Mucosa of descending colon (tissue), 3 donors: Measurements from ENCODE around the gene CENPP. TPM values are rescaled to one million over a fixed set of nuclear protein-coding genes. Genes with fewer than 3 reads are reported as not detected.

Experiments
- ATAC-seq: fragments of 200-7000 bp; cut with Tn5 transposase; one replicate; pipeline ENCODE4 v1.9.1; 2020; ENCODE audit warnings: mild to moderate bottlenecking, moderate library complexity
- DNase-seq, 3 donors: peaks; one replicate each; pipeline ENCODE4 v3.0.0-alpha.2; 2020
- H3K36me3 ChIP-seq: fragments of 200-600 bp; one replicate; pipeline ENCODE4 v1.8.0; 2021; ENCODE audit warnings: low read depth, mild to moderate bottlenecking
- H3K4me1 ChIP-seq: fragments of 200-600 bp; one replicate; pipeline ENCODE4 v1.8.0; 2021; ENCODE audit warnings: low read depth, mild to moderate bottlenecking
- H3K4me3 ChIP-seq: fragments of 200-600 bp; one replicate; pipeline ENCODE4 v1.8.0; 2021; ENCODE audit warnings: mild to moderate bottlenecking
- H3K9me3 ChIP-seq: fragments of 200-600 bp; one replicate; pipeline ENCODE4 v1.8.0; 2021; ENCODE audit warnings: mild to moderate bottlenecking
- intact Hi-C, 2 donors: fragments of 100-400 bp; cut with DNase I in 1 of 2; cut with micrococcal nuclease in 1 of 2; formaldehyde crosslinking; loops; one replicate each; pipeline versions ENCODE4 v1.11.0 to v1.11.1; 2022; cut with DNase I, micrococcal nuclease
- total RNA-seq, 3 donors: library from RNA; stranded (reverse); fragmentation: NEBNext Ultra II Directional in 2 of 3; extraction: Animal tissue kit (Norgen Biotek cat#: 25700) in 2 of 3; gene quantifications; one replicate each; pipeline versions ENCODE4 v1.2.1 to v1.2.4, GENCODE V29; 2021 to 2023
- TF ChIP-seq, protein P1 (sequence below): fragments of 200-600 bp; IDR thresholded peaks from one replicate; pipeline ENCODE4 v1.8.0; 2022; ENCODE audit warnings: antibody characterized with exemption, mild to moderate bottlenecking
- donor health status: DM: no; HTN: no; CAD: no; lungs with moderate emphysema.
- donor health status: DM: no; HTN: no; CAD: no.
- donor health status: DM: no; HTN: yes; CAD: no.

The CENPP gene
- total RNA-seq, 3 donors from 2014 or later: 2.0 to 4.9 (median 3.3) TPM

- H3K9me3 ChIP-seq: no peaks in the 10 kb centered on the region
- no peaks in the 10 kb centered on the region for H3K36me3 ChIP-seq
- no peak for ATAC-seq
- no peak for DNase-seq
- intact Hi-C loops: no loop called here
- TF ChIP-seq, protein P1, sequence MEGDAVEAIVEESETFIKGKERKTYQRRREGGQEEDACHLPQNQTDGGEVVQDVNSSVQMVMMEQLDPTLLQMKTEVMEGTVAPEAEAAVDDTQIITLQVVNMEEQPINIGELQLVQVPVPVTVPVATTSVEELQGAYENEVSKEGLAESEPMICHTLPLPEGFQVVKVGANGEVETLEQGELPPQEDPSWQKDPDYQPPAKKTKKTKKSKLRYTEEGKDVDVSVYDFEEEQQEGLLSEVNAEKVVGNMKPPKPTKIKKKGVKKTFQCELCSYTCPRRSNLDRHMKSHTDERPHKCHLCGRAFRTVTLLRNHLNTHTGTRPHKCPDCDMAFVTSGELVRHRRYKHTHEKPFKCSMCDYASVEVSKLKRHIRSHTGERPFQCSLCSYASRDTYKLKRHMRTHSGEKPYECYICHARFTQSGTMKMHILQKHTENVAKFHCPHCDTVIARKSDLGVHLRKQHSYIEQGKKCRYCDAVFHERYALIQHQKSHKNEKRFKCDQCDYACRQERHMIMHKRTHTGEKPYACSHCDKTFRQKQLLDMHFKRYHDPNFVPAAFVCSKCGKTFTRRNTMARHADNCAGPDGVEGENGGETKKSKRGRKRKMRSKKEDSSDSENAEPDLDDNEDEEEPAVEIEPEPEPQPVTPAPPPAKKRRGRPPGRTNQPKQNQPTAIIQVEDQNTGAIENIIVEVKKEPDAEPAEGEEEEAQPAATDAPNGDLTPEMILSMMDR: no peak
- H3K4me1 ChIP-seq: no peaks in the 10 kb centered on the region
- no peak overlapping the region for H3K4me3 ChIP-seq
Observed at GRCh38 chr9:92488681-92489550, 163.2 kb downstream of the CENPP start.

GRCh38 chr9:92492781-92493401, 167.1 kb downstream of the CENPP start:
- no peak for ATAC-seq
- Histone ChIP-seq H3K36me3 (no peaks in the 10 kb centered on the region), H3K4me1 (no peaks in the 10 kb centered on the region), H3K9me3 (no peaks in the 10 kb centered on the region), H3K4me3 (no peak overlapping the region)
- intact Hi-C loops: no loop called here
- TF ChIP-seq, protein P1: no peak
- DNase-seq: no peak

DNA sequence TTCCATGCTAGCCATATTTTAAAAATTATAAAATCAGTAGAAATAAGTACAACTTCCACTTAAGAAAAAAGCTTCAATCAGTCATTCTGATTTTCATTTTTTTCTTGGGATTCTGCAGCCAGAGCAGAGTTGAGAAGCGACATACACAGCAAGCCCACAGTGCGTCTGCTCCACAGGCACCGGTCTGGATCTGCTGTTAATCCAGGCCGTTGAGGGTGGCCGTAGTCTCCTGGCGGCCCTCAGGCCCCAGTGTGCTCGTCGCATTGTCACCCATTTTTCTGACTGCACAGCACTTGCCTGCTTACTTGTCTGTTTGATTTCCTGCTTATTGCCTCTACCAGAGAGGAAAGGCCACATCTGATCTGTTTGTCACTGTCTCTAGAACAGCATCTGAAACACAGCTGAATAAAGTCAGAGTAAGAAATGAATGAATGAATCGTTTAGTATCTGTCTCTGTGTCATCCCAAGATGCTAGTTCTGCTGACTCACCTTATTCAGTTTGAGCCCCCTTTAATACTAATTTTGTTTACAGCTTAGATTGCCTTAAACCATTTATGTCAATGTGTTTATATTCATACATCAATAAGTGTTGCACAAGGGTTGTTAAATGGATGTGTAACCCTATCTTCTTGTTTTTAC, 168.1 kb downstream of the CENPP start:
- Histone ChIP-seq H3K4me1 (no peaks in the 10 kb centered on the region), H3K36me3 (no peaks in the 10 kb centered on the region), H3K9me3 (no peaks in the 10 kb centered on the region), H3K4me3 (no peak overlapping the region)
- intact Hi-C loops: no loop called here
- DNase-seq: no peak
- TF ChIP-seq, protein P1: no peak
- ATAC-seq: no peak

DNA sequence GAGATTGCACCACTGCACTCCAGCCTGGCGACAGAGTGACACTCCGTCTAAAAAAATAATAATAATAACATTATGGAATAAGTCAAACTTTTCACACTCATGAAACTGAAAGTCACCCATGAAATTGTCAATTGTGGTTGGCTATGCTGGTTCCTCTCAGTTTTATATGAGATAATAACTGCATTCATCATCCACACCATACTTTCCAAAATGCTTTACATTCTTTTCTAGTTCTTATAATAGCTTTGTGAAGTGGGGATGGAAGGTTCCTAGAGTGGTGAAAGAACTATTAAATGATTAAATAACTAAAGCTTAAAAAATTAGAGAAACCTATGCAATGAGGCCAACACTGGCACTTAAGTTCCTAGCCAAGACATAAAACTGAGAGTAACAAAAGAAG, 169.1 kb downstream of the CENPP start:
- H3K4me3 ChIP-seq: no peak overlapping the region
- no peak for ATAC-seq
- TF ChIP-seq, protein P1: no peak
- no peaks in the 10 kb centered on the region for H3K4me1 ChIP-seq
- H3K36me3 ChIP-seq: no peaks in the 10 kb centered on the region
- H3K9me3 ChIP-seq: no peaks in the 10 kb centered on the region
- DNase-seq: no peak
- intact Hi-C loops: no loop called here

DNA sequence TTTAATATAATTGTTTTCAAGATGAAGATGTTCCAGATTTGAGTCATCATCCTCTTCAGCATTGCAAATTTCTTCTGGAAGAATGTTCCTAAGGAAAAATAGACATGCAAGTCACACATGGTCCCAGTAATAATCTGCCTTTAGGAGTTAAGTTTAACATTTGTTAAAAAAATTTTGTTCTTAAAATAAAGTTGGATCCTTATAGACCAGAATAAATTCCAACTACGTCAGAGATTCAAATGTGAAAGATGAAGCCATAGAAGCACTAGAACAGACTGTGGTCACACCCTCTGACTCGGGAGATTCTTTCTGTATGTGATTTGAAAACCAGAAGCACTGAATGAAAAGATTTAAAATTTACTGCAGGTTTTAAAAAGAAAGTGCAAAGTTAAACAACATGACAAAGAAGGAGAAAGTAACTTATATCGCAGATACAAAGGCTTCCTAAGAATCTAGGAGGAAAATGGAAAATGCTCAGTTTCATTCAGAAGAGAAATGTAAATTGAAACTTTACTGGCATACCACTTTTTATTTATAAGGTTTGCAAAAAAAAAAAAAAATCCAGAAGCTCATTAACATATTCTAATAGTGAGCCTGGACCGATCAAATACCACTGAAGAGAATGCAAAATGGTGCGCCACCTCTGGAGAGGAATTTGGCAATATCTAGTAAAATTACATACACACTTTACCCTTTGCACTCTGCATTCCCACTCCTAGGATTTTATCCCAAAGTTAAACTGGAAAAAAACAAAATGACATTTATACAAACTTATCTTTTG, 170.8 kb downstream of the CENPP start:
- ATAC-seq (no peak), DNase-seq (no peak)
- intact Hi-C loops: no loop called here
- Histone ChIP-seq H3K36me3 (no peaks in the 10 kb centered on the region), H3K9me3 (no peaks in the 10 kb centered on the region), H3K4me1 (no peaks in the 10 kb centered on the region), H3K4me3 (no peak overlapping the region)
- TF ChIP-seq, protein P1: no peak
